Measurements from ENCODE around the gene IFNW1.
"Not testable (repeated sequence)": the region's sequence is repeated elsewhere in the genome, so short reads cannot be mapped to it uniquely, and the experiment has no call there.

IFNW1 gene

GRCh38 chr9:21141427-21141882 is at the start of gene IFNW1:
Gene IFNW1, minus strand, starts transcription at chr9:21141832. Its CDS starts 262 bp downstream, at chr9:21141570.
- DNase-seq (ENCODE audit: low read depth), result no peak

GRCh38 chr9:21187487-21187886 is 45.9 kb upstream of the IFNW1 start, which contains the start of gene IFNA4:
Gene IFNA4, minus strand, starts transcription at chr9:21187587. Its CDS starts 56 bp downstream, at chr9:21187531.
- not testable (repeated sequence) for DNase-seq (ENCODE audit: low read depth)

- DNase-seq (ENCODE audit: low read depth), result not testable (repeated sequence)
These were observed 41.4 kb upstream of the IFNW1 start for GRCh38 chr9:21182810-21183736.

DNA sequence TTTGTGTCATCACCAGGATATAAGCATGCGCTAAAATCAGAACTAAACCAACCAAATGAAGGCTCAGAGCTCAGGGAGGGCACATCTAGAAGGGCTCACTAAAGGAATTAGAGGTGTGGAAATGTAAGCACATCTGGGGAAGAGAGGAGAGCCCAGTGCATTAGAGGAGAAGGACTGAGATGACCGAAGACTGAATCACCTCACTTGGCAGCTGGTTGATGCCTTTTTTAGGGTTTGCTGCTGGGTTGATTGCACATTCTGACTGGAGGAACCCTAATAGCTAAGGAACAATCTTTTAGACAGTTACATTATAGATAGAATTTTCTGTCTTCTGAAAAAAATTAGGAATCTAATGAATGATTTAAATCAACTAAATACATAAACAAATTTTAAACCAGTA is 33.0 kb upstream of the IFNW1 start:
- no peak for DNase-seq (ENCODE audit: low read depth)

- no peak for DNase-seq (ENCODE audit: low read depth)
These were observed 30.5 kb upstream of the IFNW1 start for GRCh38 chr9:21172156-21172555.

- DNase-seq (ENCODE audit: low read depth), result no peak
These were observed 29.7 kb upstream of the IFNW1 start for GRCh38 chr9:21171351-21171750.

GRCh38 chr9:21166560-21166959 is 24.9 kb upstream of the IFNW1 start, which contains the start of gene IFNA21:
Gene IFNA21, minus strand, starts transcription at chr9:21166660. Its CDS starts 48 bp downstream, at chr9:21166612.
- not testable (repeated sequence) for DNase-seq (ENCODE audit: low read depth)

DNA sequence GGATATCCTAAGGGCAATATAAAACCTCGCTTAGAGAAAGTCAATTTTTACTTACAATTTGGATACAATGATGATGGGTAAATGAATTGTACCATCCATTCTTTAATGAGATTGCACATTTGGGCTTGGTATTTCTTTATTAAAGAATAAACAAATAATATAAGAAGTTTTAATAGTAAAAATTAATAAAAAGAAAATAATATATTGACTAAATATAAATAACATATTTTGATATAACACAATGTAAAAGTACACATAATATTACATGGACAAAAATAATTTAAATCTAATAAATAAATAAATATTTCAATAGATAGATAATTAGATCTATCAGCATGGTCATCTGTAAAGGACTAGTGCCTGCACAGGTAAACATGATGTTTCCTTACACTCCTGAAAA is 23.9 kb upstream of the IFNW1 start:
- no peak for DNase-seq (ENCODE audit: low read depth)

- DNase-seq (ENCODE audit: low read depth), result no peak
These were observed 18.5 kb upstream of the IFNW1 start for GRCh38 chr9:21160178-21160577.

DNA sequence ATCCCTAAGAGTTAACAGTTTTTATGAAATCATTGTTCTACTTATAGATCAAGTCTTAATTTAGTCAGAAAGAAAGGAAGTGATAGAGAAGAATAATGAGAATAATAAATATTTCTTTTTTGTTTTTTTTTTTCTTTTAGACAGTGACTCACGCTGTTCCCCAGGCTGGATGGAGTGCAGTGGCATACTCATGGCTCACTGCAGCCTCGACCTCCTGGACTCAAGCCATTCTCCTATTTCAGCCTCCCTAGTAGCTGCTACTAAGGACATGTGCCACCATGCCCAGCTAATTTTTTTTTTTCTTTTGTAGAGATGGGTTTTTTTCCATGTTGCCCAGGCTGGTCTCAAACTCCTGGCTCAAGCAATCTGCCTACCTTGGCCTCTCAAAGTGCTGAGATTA is 13.9 kb upstream of the IFNW1 start:
- DNase-seq (ENCODE audit: low read depth), result no peak

DNA sequence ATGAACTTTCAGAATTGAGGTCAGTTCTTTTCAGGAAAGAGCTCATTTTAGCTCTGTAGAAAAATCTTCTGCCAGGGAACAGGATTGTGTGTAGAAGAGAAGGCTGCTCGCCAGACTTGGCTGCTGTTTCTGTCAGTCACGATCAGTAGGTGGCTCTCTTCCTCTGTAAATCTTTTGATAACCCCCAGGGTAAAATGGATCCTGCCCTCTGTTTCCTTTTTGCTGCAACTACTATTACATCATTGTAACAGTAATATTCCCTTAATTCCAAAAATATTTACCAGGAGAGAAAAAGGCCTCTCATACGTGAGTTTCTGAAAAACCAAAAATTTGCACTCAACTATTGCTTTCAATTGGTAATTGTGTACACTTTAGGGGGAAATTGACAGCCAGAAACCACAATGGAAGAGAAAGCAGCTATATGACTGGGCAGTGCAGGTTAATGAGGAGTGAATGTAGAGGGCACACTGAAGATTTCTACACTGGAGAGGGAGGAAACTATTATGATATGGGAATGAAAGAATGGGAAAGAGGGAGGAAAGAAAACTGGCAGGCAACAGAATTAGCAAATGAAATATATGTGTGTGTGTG is 12.5 kb upstream of the IFNW1 start:
- DNase-seq (ENCODE audit: low read depth), result no peak

DNA sequence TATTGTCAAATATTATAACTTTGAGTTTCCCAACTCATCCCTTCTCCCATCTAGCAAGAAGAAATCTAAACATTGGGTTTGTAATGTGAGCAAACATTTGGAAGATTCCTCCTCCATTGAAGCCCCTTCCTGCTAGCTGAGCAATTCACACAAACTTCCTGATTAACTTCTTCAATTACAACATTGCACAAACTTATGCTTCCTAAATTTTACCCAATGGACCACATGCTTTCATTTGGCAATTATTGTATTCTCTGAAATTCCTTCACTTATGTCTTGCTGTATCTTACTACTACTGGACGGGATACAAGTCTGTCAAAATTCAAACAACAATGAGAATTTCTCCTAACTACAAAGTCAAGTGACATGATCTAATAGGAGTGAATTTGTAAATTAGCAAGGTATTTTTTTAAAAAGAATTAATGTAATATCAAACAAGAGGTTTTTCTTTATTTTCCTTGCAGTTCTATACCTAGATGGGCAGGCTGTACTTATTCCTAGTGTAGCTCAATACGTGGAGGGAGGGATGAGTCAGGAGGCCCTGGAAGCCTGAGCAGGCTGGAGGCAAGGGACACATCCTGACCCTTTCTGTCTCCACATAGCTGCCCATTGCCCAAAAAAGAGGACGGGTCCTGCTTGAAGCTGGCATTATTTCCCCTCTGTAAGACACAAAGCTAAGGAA is 11.8 kb upstream of the IFNW1 start:
- DNase-seq (ENCODE audit: low read depth), result no peak

- DNase-seq (ENCODE audit: low read depth), result no peak
These were observed 3.0 kb upstream of the IFNW1 start for GRCh38 chr9:21144603-21145002.

- no peak for DNase-seq (ENCODE audit: low read depth)
These were observed 4.6 kb downstream of the IFNW1 start for GRCh38 chr9:21137020-21137419.

- DNase-seq (ENCODE audit: low read depth), result no peak
These were observed 5.9 kb downstream of the IFNW1 start for GRCh38 chr9:21135736-21136135.

GRCh38 chr9:21128186-21128585 is 13.4 kb downstream of the IFNW1 start:
- DNase-seq (ENCODE audit: low read depth), result not testable (repeated sequence)

GRCh38 chr9:21121595-21122251 is 19.9 kb downstream of the IFNW1 start:
- no peak for DNase-seq (ENCODE audit: low read depth)

DNA sequence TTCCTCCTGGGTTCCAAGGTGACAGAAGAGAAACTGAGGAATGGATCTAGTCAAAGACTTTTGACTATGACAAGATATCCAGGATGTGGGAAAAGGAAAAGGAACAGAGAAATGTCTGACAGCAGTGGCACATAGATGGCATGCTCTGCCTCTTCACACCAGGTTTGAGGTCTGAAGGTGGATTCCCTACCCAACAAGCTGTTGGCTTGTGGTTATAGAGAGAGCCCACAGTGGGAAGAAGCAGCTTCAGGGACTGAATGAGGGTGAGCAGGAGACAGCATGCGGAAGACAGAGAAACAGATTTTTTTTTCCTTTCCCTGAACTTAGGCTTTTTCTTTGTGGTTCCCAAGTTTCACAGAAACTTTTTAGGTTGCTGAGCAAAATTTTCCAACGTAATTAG is 20.6 kb downstream of the IFNW1 start:
- no peak for DNase-seq (ENCODE audit: low read depth)

GRCh38 chr9:21119093-21119770 is 22.4 kb downstream of the IFNW1 start:
- no peak for DNase-seq (ENCODE audit: low read depth)

DNA sequence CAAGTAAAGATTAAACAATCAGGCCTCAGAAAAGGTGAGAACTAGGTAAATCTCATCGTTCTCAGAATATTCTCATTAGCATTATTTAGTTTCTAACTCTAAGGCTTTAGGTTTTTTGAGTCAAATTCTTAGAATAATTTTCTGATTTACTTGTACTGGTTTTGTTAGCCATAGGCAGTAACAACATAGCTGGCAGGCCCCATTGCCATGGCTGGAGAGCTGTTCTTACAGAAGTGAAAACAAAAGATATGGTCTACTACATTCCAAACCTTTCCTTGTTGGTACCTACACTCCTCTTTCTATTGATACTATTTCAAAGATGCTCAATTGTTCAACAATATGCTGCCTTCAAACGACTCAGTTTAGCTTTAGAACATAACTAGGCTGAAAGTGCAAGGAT is 27.3 kb downstream of the IFNW1 start:
- no peak for DNase-seq (ENCODE audit: low read depth)
